HepG2 (cell line): ENCODE results near the gene STIM2. TPM values are rescaled to one million over a fixed set of nuclear protein-coding genes. Genes with fewer than 3 reads are reported as not detected.

Source experiments
- HMGA1 ChIP-seq: sonication (generic); formaldehyde crosslinking; conservative IDR thresholded peaks from 2 replicates; pipeline ENCODE4 v1.4.0; 2020; ENCODE audit warnings: missing genetic modification reagents
- HNRNPL ChIP-seq: fragments of 200-400 bp; formaldehyde crosslinking; IDR thresholded peaks from 2 replicates; pipeline ENCODE4 v1.6.1; 2017; ENCODE audit warnings: mild to moderate bottlenecking, low read depth, low read length
- KDM2A ChIP-seq: sonication (generic); formaldehyde crosslinking; IDR thresholded peaks from 2 replicates; pipeline ENCODE4 v1.4.0; 2020; ENCODE audit warnings: low read depth, missing genetic modification reagents, borderline replicate concordance
- KDM5B ChIP-seq: sonication (generic); formaldehyde crosslinking; IDR thresholded peaks from 2 replicates; pipeline ENCODE4 v1.4.0; 2020; ENCODE audit warnings: missing genetic modification reagents, mild to moderate bottlenecking, borderline replicate concordance
- KMT2B ChIP-seq: IDR thresholded peaks from 2 replicates; pipeline ENCODE4 v1.6.1; 2016; ENCODE audit warnings: missing genetic modification reagents, missing compliant biosample characterization
- NAIF1 ChIP-seq: sonication (generic); formaldehyde crosslinking; IDR thresholded peaks from 2 replicates; pipeline ENCODE4 v1.5.0; 2020; ENCODE audit warnings: mild to moderate bottlenecking, missing genetic modification reagents, borderline replicate concordance
- NFE2L2 ChIP-seq: fragments of 150-350 bp; IDR thresholded peaks from 2 replicates; pipeline ENCODE4 v1.6.1; 2014; ENCODE audit warnings: low read length
- RBM22 ChIP-seq: fragments of 200-400 bp; formaldehyde crosslinking; optimal IDR thresholded peaks from 2 replicates; pipeline ENCODE3; 2017; ENCODE audit warnings: mild to moderate bottlenecking, low read length, moderate library complexity
- RFX5 ChIP-seq: IDR thresholded peaks from 2 replicates; pipeline ENCODE4 v1.6.1; 2011; ENCODE audit warnings: low read depth, low read length, improper control_type of control experiment
- RFXANK ChIP-seq: IDR thresholded peaks from 2 replicates; pipeline ENCODE4 v1.6.1; 2016
- RORA ChIP-seq: sonication (generic); formaldehyde crosslinking; IDR thresholded peaks from 2 replicates; pipeline ENCODE4 v1.5.0; 2020; ENCODE audit warnings: mild to moderate bottlenecking, missing genetic modification reagents, moderate library complexity
- SMAD9 ChIP-seq: sonication (generic); formaldehyde crosslinking; IDR thresholded peaks from 2 replicates; pipeline ENCODE4 v1.5.1; 2020; ENCODE audit warnings: mild to moderate bottlenecking, missing genetic modification reagents
- SUZ12 ChIP-seq: fragments of 150-350 bp; IDR thresholded peaks from 2 replicates; pipeline ENCODE4 v1.6.1; 2014; ENCODE audit warnings: low read depth, low read length
- YY1 ChIP-seq: IDR thresholded peaks from 2 replicates; pipeline ENCODE4 v1.6.1; 2011; ENCODE audit warnings: low read length, low read depth, moderate library complexity, mild to moderate bottlenecking; ENCODE audit not compliant: insufficient read depth, insufficient replicate concordance
- ZBTB43 ChIP-seq: sonication (generic); formaldehyde crosslinking; conservative IDR thresholded peaks from 2 replicates; pipeline ENCODE4 v1.4.0; 2020; ENCODE audit warnings: missing genetic modification reagents
- ZIK1 ChIP-seq: sonication (generic); formaldehyde crosslinking; IDR thresholded peaks from 2 replicates; pipeline ENCODE4 v1.5.0; 2020; ENCODE audit warnings: mild to moderate bottlenecking, low read depth, missing genetic modification reagents, borderline replicate concordance
- ZMAT5 ChIP-seq: sonication (generic); formaldehyde crosslinking; IDR thresholded peaks from 2 replicates; pipeline ENCODE4 v1.5.0; 2020; ENCODE audit warnings: mild to moderate bottlenecking, low read depth, missing genetic modification reagents, borderline replicate concordance
- ZNF160 ChIP-seq: sonication (generic); formaldehyde crosslinking; IDR thresholded peaks from 2 replicates; pipeline ENCODE4 v1.8.0; 2022; ENCODE audit warnings: mild to moderate bottlenecking, inconsistent platforms, missing genetic modification reagents
- ZNF18 ChIP-seq: sonication (generic); formaldehyde crosslinking; IDR thresholded peaks from 2 replicates; pipeline ENCODE4 v1.8.0; 2022; ENCODE audit warnings: mild to moderate bottlenecking, missing genetic modification reagents; ENCODE audit not compliant: insufficient replicate concordance
- ZNF207 ChIP-seq: fragments of 450-650 bp; IDR thresholded peaks from 2 replicates; pipeline ENCODE4 v1.6.1; 2016; ENCODE audit warnings: antibody characterized with exemption, borderline replicate concordance
- ZNF260 ChIP-seq: sonication (generic); formaldehyde crosslinking; IDR thresholded peaks from 2 replicates; pipeline ENCODE4 v1.4.0; 2020; ENCODE audit warnings: missing genetic modification reagents, low read depth, mild to moderate bottlenecking, borderline replicate concordance
- ZNF350 ChIP-seq: sonication (generic); formaldehyde crosslinking; IDR thresholded peaks from 2 replicates; pipeline ENCODE4 v1.4.0; 2020; ENCODE audit warnings: mild to moderate bottlenecking, low read depth, missing genetic modification reagents, borderline replicate concordance
- ZNF432 ChIP-seq: sonication (generic); formaldehyde crosslinking; IDR thresholded peaks from 2 replicates; pipeline ENCODE4 v1.5.0; 2020; ENCODE audit warnings: missing genetic modification reagents, mild to moderate bottlenecking, borderline replicate concordance
- ZNF615 ChIP-seq: sonication (generic); formaldehyde crosslinking; IDR thresholded peaks from 2 replicates; pipeline ENCODE4 v1.5.0; 2020; ENCODE audit warnings: mild to moderate bottlenecking, missing genetic modification reagents, borderline replicate concordance
- ZNF713 ChIP-seq: sonication (generic); formaldehyde crosslinking; IDR thresholded peaks from 2 replicates; pipeline ENCODE4 v1.4.0; 2020; ENCODE audit warnings: mild to moderate bottlenecking, missing genetic modification reagents
- polyA plus RNA-seq, 8 experiments: library from polyadenylated mRNA; depleted of rRNA in 3 of 8; stranded (reverse) in 7 of 8; unstranded in 1 of 8; fragments of >200 nt; fragmentation: Illumina TruSeq in 4 of 8; extraction: Trizol in 4 of 8; gene quantifications; 2 replicates each; pipeline versions ENCODE4 v1.2.1 to v1.2.3, GENCODE V29; 2011 to 2016; ENCODE audit warnings: low read depth in 4 of 8, missing spikeins in 1 of 8, mixed read lengths in 1 of 8; ENCODE audit not compliant: insufficient read depth in 1 of 8
- total RNA-seq, 5 experiments: library from RNA; depleted of rRNA; stranded (reverse); fragments of >200 nt; fragmentation: Illumina TruSeq; extraction: Trizol; gene quantifications; 2 replicates each; pipeline ENCODE4 v1.2.3, GENCODE V29; 2016; ENCODE audit warnings: low read depth in 1 of 5

The STIM2 gene
- total and polyA plus RNA-seq, 2 of the 13 experiments (the other 11 are each of a cell fraction or from before 2014, with no cell fraction given): 19.3 to 19.4 TPM

GRCh38 chr4:26860157-26860921 is at the start of gene STIM2 (continued):
- TF ChIP-seq RFX5 (no peak), KDM5B (CRISPR knock-in tag) (peak; percentile 40; the same call in 1 of the 2 replicates), NFE2L2 (no peak), SMAD9 (CRISPR knock-in tag) (0 out of 2 replicates have a peak, but pooled peaks have one; percentile 58), SUZ12 (no peak), YY1 (peak; percentile 38), ZNF432 (CRISPR knock-in tag) (no peak), ZNF207 (no peak), ZNF260 (CRISPR knock-in tag) (no peak), ZNF350 (CRISPR knock-in tag) (peak; percentile 92), ZNF615 (CRISPR knock-in tag) (no peak), KMT2B (peak; percentile 58; the same call in 1 of the 2 replicates), KDM2A (peak; percentile 90), HMGA1 (CRISPR knock-in tag) (no peak), ZNF713 (CRISPR knock-in tag) (no peak), ZBTB43 (CRISPR knock-in tag) (no peak), ZMAT5 (CRISPR knock-in tag) (no peak), ZNF18 (peak; percentile 70), RORA (CRISPR knock-in tag) (no peak), HNRNPL (no peak), RFXANK (no peak), ZIK1 (CRISPR knock-in tag) (0 out of 2 replicates have a peak, but pooled peaks have one; percentile 60), NAIF1 (CRISPR knock-in tag) (peak; percentile 76; the same call in 1 of the 2 replicates), RBM22 (no peak), ZNF160 (CRISPR knock-in tag) (0 out of 2 replicates have a peak, but pooled peaks have one; percentile 45)
